ENCODE data around the gene EFHC1. TPM values are rescaled to one million over a fixed set of nuclear protein-coding genes. Genes with fewer than 3 reads are reported as not detected.

EFHC1 gene
- total RNA-seq, 1 experiment from 2014 or later, result 15.5 TPM

DNA sequence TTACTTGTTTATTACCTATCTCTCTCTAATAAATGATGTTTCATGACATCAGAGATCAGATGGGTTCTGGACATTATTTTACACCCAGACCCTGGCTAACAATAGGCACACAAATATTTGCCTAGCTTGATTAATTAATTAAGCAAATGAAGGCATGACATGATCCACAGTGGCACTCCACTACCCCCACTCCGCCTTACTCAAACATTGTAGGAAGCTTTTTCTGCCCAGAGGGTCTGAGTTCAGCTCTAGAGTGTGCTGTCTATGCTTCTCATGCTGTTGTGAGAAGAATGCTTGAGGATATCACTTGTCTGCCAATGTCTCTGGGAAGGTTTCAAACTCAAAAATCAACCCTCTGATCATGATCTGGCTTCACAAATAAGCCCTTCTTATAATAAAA is 111.7 kb downstream of the EFHC1 start:
- POLR2A ChIA-PET, result no interaction called here
- CTCF ChIA-PET, result no interaction called here
- no peak overlapping the region for H3K27ac Mint-ChIP-seq
- H3K36me3 Mint-ChIP-seq, result no peaks in the 10 kb centered on the region; the same call in 1 of the 2 replicates
- no peak overlapping the region for H3K4me3 Mint-ChIP-seq
- no peaks in the 10 kb centered on the region for H3K27me3 Mint-ChIP-seq (ENCODE audit: low read depth)
- peaks cover 14% of the 10 kb centered on the region for H3K4me1 Mint-ChIP-seq
- DNase-seq (ENCODE audit: low spot score) (no peak), ATAC-seq (no peak)
- H3K9me3 Mint-ChIP-seq, result no peaks in the 10 kb centered on the region
- TF ChIP-seq JAZF1 (CRISPR knock-in tag; IDR thresholded peaks at IDR 0.05), result no peak
- TF ChIP-seq, protein P1, sequence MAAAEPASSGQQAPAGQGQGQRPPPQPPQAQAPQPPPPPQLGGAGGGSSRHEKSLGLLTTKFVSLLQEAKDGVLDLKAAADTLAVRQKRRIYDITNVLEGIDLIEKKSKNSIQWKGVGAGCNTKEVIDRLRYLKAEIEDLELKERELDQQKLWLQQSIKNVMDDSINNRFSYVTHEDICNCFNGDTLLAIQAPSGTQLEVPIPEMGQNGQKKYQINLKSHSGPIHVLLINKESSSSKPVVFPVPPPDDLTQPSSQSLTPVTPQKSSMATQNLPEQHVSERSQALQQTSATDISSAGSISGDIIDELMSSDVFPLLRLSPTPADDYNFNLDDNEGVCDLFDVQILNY (CRISPR knock-in tag; IDR thresholded peaks at IDR 0.05), result no peak
- TF ChIP-seq, protein P2, sequence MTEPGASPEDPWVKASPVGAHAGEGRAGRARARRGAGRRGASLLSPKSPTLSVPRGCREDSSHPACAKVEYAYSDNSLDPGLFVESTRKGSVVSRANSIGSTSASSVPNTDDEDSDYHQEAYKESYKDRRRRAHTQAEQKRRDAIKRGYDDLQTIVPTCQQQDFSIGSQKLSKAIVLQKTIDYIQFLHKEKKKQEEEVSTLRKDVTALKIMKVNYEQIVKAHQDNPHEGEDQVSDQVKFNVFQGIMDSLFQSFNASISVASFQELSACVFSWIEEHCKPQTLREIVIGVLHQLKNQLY (CRISPR knock-in tag; IDR thresholded peaks at IDR 0.05), result no peak
- no peak for TF ChIP-seq FOXJ3 (CRISPR knock-in tag; IDR thresholded peaks at IDR 0.05; ENCODE audit: borderline replicate concordance)
- no peak for TF ChIP-seq PRRX2 (CRISPR knock-in tag; IDR thresholded peaks at IDR 0.05)
- TF ChIP-seq ZNF219 (CRISPR knock-in tag; IDR thresholded peaks at IDR 0.05; ENCODE audit: borderline replicate concordance), result no peak
- TF ChIP-seq KAT7 (CRISPR knock-in tag; IDR thresholded peaks at IDR 0.05; ENCODE audit: borderline replicate concordance), result no peak
- TF ChIP-seq, protein P3, sequence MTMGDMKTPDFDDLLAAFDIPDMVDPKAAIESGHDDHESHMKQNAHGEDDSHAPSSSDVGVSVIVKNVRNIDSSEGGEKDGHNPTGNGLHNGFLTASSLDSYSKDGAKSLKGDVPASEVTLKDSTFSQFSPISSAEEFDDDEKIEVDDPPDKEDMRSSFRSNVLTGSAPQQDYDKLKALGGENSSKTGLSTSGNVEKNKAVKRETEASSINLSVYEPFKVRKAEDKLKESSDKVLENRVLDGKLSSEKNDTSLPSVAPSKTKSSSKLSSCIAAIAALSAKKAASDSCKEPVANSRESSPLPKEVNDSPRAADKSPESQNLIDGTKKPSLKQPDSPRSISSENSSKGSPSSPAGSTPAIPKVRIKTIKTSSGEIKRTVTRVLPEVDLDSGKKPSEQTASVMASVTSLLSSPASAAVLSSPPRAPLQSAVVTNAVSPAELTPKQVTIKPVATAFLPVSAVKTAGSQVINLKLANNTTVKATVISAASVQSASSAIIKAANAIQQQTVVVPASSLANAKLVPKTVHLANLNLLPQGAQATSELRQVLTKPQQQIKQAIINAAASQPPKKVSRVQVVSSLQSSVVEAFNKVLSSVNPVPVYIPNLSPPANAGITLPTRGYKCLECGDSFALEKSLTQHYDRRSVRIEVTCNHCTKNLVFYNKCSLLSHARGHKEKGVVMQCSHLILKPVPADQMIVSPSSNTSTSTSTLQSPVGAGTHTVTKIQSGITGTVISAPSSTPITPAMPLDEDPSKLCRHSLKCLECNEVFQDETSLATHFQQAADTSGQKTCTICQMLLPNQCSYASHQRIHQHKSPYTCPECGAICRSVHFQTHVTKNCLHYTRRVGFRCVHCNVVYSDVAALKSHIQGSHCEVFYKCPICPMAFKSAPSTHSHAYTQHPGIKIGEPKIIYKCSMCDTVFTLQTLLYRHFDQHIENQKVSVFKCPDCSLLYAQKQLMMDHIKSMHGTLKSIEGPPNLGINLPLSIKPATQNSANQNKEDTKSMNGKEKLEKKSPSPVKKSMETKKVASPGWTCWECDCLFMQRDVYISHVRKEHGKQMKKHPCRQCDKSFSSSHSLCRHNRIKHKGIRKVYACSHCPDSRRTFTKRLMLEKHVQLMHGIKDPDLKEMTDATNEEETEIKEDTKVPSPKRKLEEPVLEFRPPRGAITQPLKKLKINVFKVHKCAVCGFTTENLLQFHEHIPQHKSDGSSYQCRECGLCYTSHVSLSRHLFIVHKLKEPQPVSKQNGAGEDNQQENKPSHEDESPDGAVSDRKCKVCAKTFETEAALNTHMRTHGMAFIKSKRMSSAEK (CRISPR knock-in tag; IDR thresholded peaks at IDR 0.05; ENCODE audit: borderline replicate concordance), result no peak
- TF ChIP-seq FOXK1 (CRISPR knock-in tag; IDR thresholded peaks at IDR 0.05), result no peak
- no peak for TF ChIP-seq TEAD4 (CRISPR knock-in tag; IDR thresholded peaks at IDR 0.05)
- TF ChIP-seq TP53 (CRISPR knock-in tag; IDR thresholded peaks at IDR 0.05), result no peak
- TF ChIP-seq ZNF138 (CRISPR knock-in tag; conservative IDR thresholded peaks at IDR 0.05), result no peak
- TF ChIP-seq, protein P4, sequence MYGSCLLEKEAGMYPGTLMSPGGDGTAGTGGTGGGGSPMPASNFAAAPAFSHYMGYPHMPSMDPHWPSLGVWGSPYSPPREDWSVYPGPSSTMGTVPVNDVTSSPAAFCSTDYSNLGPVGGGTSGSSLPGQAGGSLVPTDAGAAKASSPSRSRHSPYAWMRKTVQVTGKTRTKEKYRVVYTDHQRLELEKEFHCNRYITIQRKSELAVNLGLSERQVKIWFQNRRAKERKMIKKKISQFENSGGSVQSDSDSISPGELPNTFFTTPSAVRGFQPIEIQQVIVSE (CRISPR knock-in tag; IDR thresholded peaks at IDR 0.05; ENCODE audit: borderline replicate concordance), result no peak
- no peak for TF ChIP-seq NR3C1 (CRISPR knock-in tag; conservative IDR thresholded peaks at IDR 0.05; ENCODE audit: low read depth)

DNA sequence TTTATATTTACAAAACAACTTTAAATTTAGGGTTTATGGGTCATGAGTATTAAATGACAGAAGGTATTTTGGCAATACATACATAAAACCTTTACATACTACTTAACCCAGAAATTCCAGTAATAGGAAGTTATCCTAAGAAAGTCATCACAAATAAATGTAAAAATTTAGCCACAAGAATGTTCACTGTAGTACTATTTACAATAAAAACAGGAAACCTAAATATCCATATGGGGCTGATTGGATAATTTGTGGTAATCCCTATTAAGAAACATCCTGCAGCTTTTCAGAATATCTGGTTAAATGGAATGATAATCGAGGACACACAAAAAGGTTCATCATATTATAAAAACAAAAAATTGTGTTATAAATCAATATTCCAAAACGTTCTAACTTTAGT is 112.3 kb downstream of the EFHC1 start:
- no peaks in the 10 kb centered on the region; the same call in 1 of the 2 replicates for H3K36me3 Mint-ChIP-seq
- H3K9me3 Mint-ChIP-seq, result no peaks in the 10 kb centered on the region
- TF ChIP-seq ZNF416 (CRISPR knock-in tag; IDR thresholded peaks at IDR 0.05) (no peak), NR1H2 (CRISPR knock-in tag; IDR thresholded peaks at IDR 0.05) (no peak), CREB1 (CRISPR knock-in tag; IDR thresholded peaks at IDR 0.05) (no peak), ZNF219 (CRISPR knock-in tag; IDR thresholded peaks at IDR 0.05; ENCODE audit: borderline replicate concordance) (no peak), OVOL2 (CRISPR knock-in tag; IDR thresholded peaks at IDR 0.05; ENCODE audit: borderline replicate concordance) (no peak), JAZF1 (CRISPR knock-in tag; IDR thresholded peaks at IDR 0.05) (no peak), ESRRA (CRISPR knock-in tag; IDR thresholded peaks at IDR 0.05; ENCODE audit: borderline replicate concordance) (no peak), GRHL2 (CRISPR knock-in tag; IDR thresholded peaks at IDR 0.05; ENCODE audit: insufficient replicate concordance, severe bottlenecking) (no peak), SP1 (CRISPR knock-in tag; conservative IDR thresholded peaks at IDR 0.05) (no peak)
- TF ChIP-seq, protein P5, sequence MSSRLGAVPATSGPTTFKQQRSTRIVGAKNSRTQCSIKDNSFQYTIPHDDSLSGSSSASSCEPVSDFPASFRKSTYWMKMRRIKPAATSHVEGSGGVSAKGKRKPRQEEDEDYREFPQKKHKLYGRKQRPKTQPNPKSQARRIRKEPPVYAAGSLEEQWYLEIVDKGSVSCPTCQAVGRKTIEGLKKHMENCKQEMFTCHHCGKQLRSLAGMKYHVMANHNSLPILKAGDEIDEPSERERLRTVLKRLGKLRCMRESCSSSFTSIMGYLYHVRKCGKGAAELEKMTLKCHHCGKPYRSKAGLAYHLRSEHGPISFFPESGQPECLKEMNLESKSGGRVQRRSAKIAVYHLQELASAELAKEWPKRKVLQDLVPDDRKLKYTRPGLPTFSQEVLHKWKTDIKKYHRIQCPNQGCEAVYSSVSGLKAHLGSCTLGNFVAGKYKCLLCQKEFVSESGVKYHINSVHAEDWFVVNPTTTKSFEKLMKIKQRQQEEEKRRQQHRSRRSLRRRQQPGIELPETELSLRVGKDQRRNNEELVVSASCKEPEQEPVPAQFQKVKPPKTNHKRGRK (CRISPR knock-in tag; IDR thresholded peaks at IDR 0.05; ENCODE audit: borderline replicate concordance), result no peak
- TF ChIP-seq, protein P1 (CRISPR knock-in tag; IDR thresholded peaks at IDR 0.05), result no peak
- TF ChIP-seq, protein P6, sequence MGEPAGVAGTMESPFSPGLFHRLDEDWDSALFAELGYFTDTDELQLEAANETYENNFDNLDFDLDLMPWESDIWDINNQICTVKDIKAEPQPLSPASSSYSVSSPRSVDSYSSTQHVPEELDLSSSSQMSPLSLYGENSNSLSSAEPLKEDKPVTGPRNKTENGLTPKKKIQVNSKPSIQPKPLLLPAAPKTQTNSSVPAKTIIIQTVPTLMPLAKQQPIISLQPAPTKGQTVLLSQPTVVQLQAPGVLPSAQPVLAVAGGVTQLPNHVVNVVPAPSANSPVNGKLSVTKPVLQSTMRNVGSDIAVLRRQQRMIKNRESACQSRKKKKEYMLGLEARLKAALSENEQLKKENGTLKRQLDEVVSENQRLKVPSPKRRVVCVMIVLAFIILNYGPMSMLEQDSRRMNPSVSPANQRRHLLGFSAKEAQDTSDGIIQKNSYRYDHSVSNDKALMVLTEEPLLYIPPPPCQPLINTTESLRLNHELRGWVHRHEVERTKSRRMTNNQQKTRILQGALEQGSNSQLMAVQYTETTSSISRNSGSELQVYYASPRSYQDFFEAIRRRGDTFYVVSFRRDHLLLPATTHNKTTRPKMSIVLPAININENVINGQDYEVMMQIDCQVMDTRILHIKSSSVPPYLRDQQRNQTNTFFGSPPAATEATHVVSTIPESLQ (CRISPR knock-in tag; IDR thresholded peaks at IDR 0.05), result no peak
- TF ChIP-seq, protein P7, sequence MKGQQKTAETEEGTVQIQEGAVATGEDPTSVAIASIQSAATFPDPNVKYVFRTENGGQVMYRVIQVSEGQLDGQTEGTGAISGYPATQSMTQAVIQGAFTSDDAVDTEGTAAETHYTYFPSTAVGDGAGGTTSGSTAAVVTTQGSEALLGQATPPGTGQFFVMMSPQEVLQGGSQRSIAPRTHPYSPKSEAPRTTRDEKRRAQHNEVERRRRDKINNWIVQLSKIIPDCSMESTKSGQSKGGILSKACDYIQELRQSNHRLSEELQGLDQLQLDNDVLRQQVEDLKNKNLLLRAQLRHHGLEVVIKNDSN (CRISPR knock-in tag; IDR thresholded peaks at IDR 0.05), result no peak

More for the DNA sequence above, 112.3 kb downstream of the EFHC1 start:
- POLR2A ChIA-PET, result no interaction called here
- no peak for DNase-seq (ENCODE audit: low spot score)
- Mint-ChIP-seq H3K27me3 (ENCODE audit: low read depth) (no peaks in the 10 kb centered on the region), H3K27ac (no peak overlapping the region), H3K4me3 (no peak overlapping the region), H3K4me1 (peaks cover 19% of the 10 kb centered on the region)
- CTCF ChIA-PET, result no interaction called here
- ATAC-seq, result no peak

Measured in WTC11 (cell line).